Ammon's horn (tissue), 1 donor: ENCODE results near the gene ALS2CL.
"Not testable (repeated sequence)": the region's sequence is repeated elsewhere in the genome, so short reads cannot be mapped to it uniquely, and the experiment has no call there.

Source experiments
- DNase-seq: peaks from one replicate; pipeline ENCODE4 v3.0.0-alpha.2; 2016; ENCODE audit warnings: low spot score

The ALS2CL gene

GRCh38 chr3:46693038-46693891 lies at the start of gene ALS2CL:
Gene ALS2CL, minus strand, starts transcription at chr3:46693679. Its CDS starts 4,239 bp downstream, at chr3:46689440.
- no peak for DNase-seq

GRCh38 chr3:46742992-46743585 lies 49.6 kb upstream of the ALS2CL start:
- DNase-seq: no peak

GRCh38 chr3:46739565-46739964 lies 46.1 kb upstream of the ALS2CL start:
- not testable (repeated sequence) for DNase-seq

- DNase-seq: no peak
These were observed 43.9 kb upstream of the ALS2CL start for GRCh38 chr3:46737329-46737731.

- no peak for DNase-seq
These were observed 42.8 kb upstream of the ALS2CL start for GRCh38 chr3:46736006-46736872.

GRCh38 chr3:46734773-46735172 lies 41.3 kb upstream of the ALS2CL start:
- no peak for DNase-seq

GRCh38 chr3:46733026-46733800 lies 39.7 kb upstream of the ALS2CL start:
- no peak for DNase-seq

- DNase-seq: no peak
These were observed 38.3 kb upstream of the ALS2CL start for GRCh38 chr3:46731795-46732194.

- no peak for DNase-seq
These were observed 37.3 kb upstream of the ALS2CL start for GRCh38 chr3:46730819-46731218.

- DNase-seq: no peak
These were observed 35.6 kb upstream of the ALS2CL start for GRCh38 chr3:46729038-46729437.

GRCh38 chr3:46725621-46726314 lies 32.3 kb upstream of the ALS2CL start:
- DNase-seq: no peak

GRCh38 chr3:46724424-46724823 lies 30.9 kb upstream of the ALS2CL start:
- DNase-seq: no peak

GRCh38 chr3:46722443-46722842 lies 29.0 kb upstream of the ALS2CL start:
- DNase-seq: no peak

GRCh38 chr3:46721009-46721408 lies 27.5 kb upstream of the ALS2CL start:
- DNase-seq: no peak

- DNase-seq: no peak
These were observed 26.3 kb upstream of the ALS2CL start for GRCh38 chr3:46719735-46720271.

- DNase-seq: no peak
These were observed 25.6 kb upstream of the ALS2CL start for GRCh38 chr3:46719044-46719565.

- DNase-seq: no peak
These were observed 24.2 kb upstream of the ALS2CL start, which contains the start of gene PRSS50 for GRCh38 chr3:46717447-46718231. Gene PRSS50, minus strand, starts transcription at chr3:46717869. Its CDS starts 45 bp downstream, at chr3:46717824.

- DNase-seq: peak; percentile 1
These were observed 23.3 kb upstream of the ALS2CL start for GRCh38 chr3:46716461-46717441.
